Fibroblast of villous mesenchyme (primary cell): ENCODE results near the gene UNK. TPM values are rescaled to one million over a fixed set of nuclear protein-coding genes. Genes with fewer than 3 reads are reported as not detected.
A peak's percentile ranks its signal among the peaks of the same experiment; 100 is the strongest.

Experiments
- DNase-seq: peaks from one replicate; pipeline ENCODE4 v3.0.0-alpha.2; 2010; ENCODE audit warnings: low read depth
- H3K4me3 ChIP-seq: 2 replicates; pipeline ENCODE4 v1.5.1; 2011; ENCODE audit warnings: low read depth, mild to moderate bottlenecking, low read length
- total RNA-seq: library from RNA; depleted of rRNA; stranded (reverse); fragments of >200 nt; gene quantifications from 2 replicates; pipeline ENCODE4 v1.2.3, GENCODE V29; 2012
- TF ChIP-seq, protein P1 (sequence below): IDR thresholded peaks from 2 replicates; pipeline ENCODE4 v1.5.1; 2012; ENCODE audit warnings: low read depth, mild to moderate bottlenecking, low read length; ENCODE audit not compliant: insufficient read depth

UNK gene
- total RNA-seq, 1 donor, result 19.9 TPM

DNA sequence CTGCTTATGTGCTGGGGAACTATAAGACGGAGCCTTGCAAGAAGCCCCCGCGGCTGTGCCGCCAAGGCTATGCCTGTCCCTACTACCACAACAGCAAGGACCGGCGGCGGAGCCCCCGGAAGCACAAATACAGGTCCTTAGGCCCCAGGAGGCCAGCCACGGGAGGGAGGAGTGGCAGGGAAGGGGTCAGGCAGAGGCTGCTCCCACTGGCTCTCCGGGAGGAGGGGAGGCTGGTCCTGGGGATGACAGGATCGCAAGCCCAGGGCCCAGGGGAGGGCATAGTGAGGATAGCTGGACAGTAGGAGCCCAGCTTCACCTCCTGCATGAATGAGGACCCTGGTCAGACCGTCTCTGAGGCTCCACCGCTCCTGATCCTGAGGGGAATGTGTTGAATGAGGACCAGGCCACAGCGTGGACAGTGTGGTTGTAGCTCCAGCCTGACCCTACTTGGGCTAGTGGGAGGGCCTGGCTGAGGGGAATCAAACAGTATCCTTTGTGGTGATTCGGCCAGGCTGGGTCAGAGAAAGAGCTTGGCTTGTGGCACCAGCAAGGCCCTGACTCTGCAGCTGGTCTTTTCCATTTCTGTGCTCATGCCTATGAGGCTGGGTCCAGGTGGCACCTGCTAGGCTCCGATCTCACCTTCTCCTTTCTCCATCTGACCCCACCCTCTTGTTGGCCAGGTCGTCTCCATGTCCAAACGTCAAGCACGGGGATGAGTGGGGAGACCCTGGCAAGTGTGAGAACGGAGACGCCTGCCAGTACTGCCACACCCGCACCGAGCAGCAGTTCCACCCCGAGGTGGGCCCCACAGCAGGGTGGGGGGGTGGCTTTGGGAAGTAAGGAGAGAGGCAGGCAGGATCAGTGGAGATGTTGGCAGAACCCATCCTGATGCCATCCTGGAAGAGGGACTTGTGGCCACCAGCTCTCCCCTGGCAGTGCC lies 28.7 kb downstream of the UNK start:
- H3K4me3 ChIP-seq, result no peak overlapping the region
- no peak for DNase-seq
- TF ChIP-seq, protein P1, sequence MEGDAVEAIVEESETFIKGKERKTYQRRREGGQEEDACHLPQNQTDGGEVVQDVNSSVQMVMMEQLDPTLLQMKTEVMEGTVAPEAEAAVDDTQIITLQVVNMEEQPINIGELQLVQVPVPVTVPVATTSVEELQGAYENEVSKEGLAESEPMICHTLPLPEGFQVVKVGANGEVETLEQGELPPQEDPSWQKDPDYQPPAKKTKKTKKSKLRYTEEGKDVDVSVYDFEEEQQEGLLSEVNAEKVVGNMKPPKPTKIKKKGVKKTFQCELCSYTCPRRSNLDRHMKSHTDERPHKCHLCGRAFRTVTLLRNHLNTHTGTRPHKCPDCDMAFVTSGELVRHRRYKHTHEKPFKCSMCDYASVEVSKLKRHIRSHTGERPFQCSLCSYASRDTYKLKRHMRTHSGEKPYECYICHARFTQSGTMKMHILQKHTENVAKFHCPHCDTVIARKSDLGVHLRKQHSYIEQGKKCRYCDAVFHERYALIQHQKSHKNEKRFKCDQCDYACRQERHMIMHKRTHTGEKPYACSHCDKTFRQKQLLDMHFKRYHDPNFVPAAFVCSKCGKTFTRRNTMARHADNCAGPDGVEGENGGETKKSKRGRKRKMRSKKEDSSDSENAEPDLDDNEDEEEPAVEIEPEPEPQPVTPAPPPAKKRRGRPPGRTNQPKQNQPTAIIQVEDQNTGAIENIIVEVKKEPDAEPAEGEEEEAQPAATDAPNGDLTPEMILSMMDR, result no peak

DNA sequence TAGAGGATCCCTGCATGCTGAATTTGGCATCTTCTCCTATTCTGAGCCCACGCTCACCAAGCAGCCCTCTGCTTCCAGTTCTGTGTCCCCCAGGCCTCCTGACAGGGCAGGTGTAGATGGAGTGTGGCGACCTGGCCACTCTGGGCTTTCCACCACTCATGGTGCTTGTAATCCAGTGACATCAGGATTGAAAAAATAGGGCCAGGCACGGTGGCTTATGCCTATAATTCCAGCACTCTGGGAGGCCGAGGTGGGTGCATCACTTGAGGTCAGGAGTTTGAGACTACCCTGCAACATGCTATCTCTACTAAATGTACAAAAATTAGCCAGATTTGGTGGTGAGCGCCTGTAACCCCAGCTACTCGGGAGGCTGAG lies 29.4 kb downstream of the UNK start:
- TF ChIP-seq, protein P1, result no peak
- no peak overlapping the region for H3K4me3 ChIP-seq

DNA sequence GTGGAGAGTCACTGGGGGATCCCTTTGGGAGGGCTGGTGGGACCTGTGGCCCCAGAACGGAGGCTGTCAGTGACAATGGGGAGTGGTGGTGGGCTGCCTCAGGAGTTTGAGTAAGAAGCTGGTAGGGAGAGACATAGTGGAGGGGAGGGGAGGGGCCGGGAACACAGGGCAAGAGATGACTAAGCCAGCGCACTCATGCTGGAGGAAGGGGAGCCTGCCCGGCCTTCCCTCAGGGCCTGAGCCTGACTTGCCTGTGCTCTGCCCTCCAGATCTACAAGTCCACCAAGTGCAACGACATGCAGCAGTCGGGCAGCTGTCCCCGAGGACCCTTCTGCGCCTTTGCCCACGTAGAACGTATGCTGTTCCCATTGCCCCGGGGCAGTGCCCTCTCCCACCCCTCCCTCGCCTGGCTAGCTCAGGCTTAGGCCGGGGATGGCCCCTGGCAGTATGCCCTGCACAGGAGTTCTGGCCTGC lies 30.3 kb downstream of the UNK start:
- peak; percentile 51 for DNase-seq
- H3K4me3 ChIP-seq, result no peak overlapping the region
- TF ChIP-seq, protein P1, result no peak

More for the DNA sequence above, 29.4 kb downstream of the UNK start:
- DNase-seq, result no peak

DNA sequence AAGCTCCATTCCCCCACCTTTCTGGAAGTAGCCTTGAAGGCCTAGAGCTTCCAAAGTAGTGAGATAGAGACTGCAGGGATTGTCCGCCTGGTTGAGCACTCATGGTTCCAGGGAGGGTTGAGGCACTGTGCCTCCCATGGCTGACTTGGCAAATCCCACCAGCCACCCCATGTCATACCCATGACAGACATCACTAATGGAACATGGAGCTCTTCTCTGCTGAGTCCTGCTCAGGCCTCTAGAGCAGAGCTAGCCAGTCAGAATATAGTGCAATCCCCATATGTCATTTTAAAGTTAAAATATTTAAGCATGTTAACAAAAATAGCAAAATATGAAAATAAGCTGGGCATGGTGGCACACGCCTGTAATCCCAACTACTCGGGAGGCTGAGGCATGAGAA lies 30.8 kb downstream of the UNK start:
- DNase-seq, result no peak
- TF ChIP-seq, protein P1, result no peak
- H3K4me3 ChIP-seq, result no peak overlapping the region

DNA sequence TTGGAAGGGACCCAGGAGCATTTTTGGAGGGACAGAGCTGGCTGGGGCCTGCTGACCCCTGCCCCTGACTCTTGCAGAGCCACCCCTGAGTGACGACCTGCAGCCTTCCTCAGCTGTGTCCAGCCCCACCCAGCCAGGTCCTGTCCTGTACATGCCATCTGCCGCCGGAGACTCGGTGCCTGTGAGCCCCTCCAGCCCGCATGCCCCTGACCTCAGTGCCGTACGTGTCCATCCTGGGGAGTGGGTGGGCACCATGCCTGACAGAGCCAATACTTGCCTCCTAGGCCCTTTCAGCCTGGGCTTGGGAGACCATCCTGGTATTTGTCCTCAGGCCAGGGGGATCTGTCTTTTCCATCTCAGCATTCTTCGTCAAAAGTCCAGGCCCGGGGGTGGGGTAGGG lies 32.1 kb downstream of the UNK start:
- H3K4me3 ChIP-seq, result no peak overlapping the region
- DNase-seq, result no peak
- TF ChIP-seq, protein P1, result no peak

DNA sequence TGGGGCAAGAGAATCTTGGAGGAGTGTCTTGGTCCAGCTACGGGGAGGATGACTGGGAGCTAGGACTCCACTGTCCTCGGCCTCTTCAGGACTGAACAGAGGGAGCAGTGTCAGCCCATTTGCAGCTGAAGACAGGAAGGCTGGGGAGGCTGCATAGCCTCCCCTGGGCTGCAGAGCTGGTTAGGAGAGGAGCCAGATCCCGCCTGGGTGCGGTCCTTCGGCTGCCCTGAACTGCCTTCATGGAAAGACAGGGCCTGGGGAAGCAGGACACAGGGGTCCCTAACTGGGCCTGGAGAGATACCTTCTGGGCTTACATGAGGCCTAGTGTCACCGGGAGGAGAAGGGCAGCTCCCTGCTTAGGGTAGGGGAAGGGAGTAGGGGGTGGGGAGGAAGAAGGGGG lies 33.0 kb downstream of the UNK start:
- no peak for DNase-seq
- no peak overlapping the region for H3K4me3 ChIP-seq
- TF ChIP-seq, protein P1, result no peak
